SK-N-SH (cell line): Measurements from ENCODE around the gene CD93. TPM values are rescaled to one million over a fixed set of nuclear protein-coding genes. Genes with fewer than 3 reads are reported as not detected.

ENCODE experiments used
- CTCF ChIA-PET: fragments of 300-600, 350-600 bp; formaldehyde crosslinking; extraction: SDS; loops from one replicate; lab custom pipeline; 2021; lab: Yijun Ruan, JAX
- POLR2A ChIA-PET: fragments of 350-600 bp; sonication (Branson Sonifier 250); formaldehyde crosslinking; extraction: SDS; loops from one replicate; lab custom pipeline; 2020; ENCODE audit warnings: antibody characterized with exemption, inconsistent platforms; lab: Yijun Ruan, JAX
- DNase-seq: peaks from one replicate; pipeline ENCODE4 v3.0.0; 2012
- H2AFZ ChIP-seq: fragments of 200-600 bp; sonication (generic); 2 replicates; pipeline ENCODE4 v1.8.1; 2016; ENCODE audit warnings: antibody characterized with exemption, mild to moderate bottlenecking, low read depth
- H3F3A ChIP-seq: fragments of 200-600 bp; sonication (generic); replicated peaks from 2 replicates; pipeline ENCODE3; 2016; ENCODE audit warnings: antibody characterized with exemption, mild to moderate bottlenecking; ENCODE audit not compliant: insufficient read depth
- H3K27ac ChIP-seq, 2 experiments: fragments of 200-500 bp in 1 of 2; fragments of 200-600 bp in 1 of 2; sonication (Bioruptor generic) in 1 of 2; sonication (generic), shearing (Covaris generic) in 1 of 2; 2 replicates each; pipeline versions ENCODE4 v1.5.1 to v1.6.1; 2014 to 2016; ENCODE audit warnings: low read depth in 2 of 2, inconsistent platforms in 1 of 2, low read length in 1 of 2, mild to moderate bottlenecking in 1 of 2, mixed read lengths in 1 of 2
- H3K27me3 ChIP-seq: fragments of 200-600 bp; sonication (generic), shearing (Covaris generic); 2 replicates; pipeline ENCODE4 v1.6.1; 2016; ENCODE audit warnings: mixed run types; ENCODE audit not compliant: insufficient read depth
- H3K36me3 ChIP-seq, 2 experiments: fragments of 200-500 bp in 1 of 2; fragments of 200-600 bp in 1 of 2; sonication (Bioruptor generic) in 1 of 2; sonication (generic) in 1 of 2; replicated peaks in 1 of 2; 2 replicates each; pipeline versions ENCODE3 to v1.5.1; 2014 to 2016; ENCODE audit warnings: low read length in 1 of 2, mild to moderate bottlenecking in 1 of 2; ENCODE audit not compliant: insufficient read depth in 2 of 2, control insufficient read depth in 1 of 2
- H3K4me1 ChIP-seq, 2 experiments: fragments of 200-500 bp in 1 of 2; fragments of 200-600 bp in 1 of 2; sonication (Bioruptor generic) in 1 of 2; sonication (generic), shearing (Covaris generic) in 1 of 2; 2 replicates each; pipeline versions ENCODE4 v1.5.1 to v1.6.1; 2014 to 2016; ENCODE audit warnings: low read depth in 1 of 2, low read length in 1 of 2, mixed run types in 1 of 2; ENCODE audit not compliant: insufficient read depth in 2 of 2, control insufficient read depth in 1 of 2
- H3K4me2 ChIP-seq: fragments of 200-600 bp; sonication (generic), shearing (Covaris generic); 2 replicates; pipeline ENCODE4 v1.6.1; 2017; ENCODE audit warnings: mixed run types
- H3K4me3 ChIP-seq, 2 experiments: fragments of 200-500 bp in 1 of 2; fragments of 200-600 bp in 1 of 2; sonication (Bioruptor generic) in 1 of 2; sonication (generic), shearing (Covaris generic) in 1 of 2; 2 replicates each; pipeline versions ENCODE4 v1.5.1 to v1.8.1; 2014 to 2016; ENCODE audit warnings: low read depth in 2 of 2, inconsistent platforms in 1 of 2, low read length in 1 of 2, mild to moderate bottlenecking in 1 of 2, mixed read lengths in 1 of 2, moderate library complexity in 1 of 2
- H3K79me2 ChIP-seq: fragments of 200-600 bp; sonication (generic); 2 replicates; pipeline ENCODE4 v1.8.1; 2017; ENCODE audit warnings: mild to moderate bottlenecking; ENCODE audit not compliant: insufficient read depth
- H3K9ac ChIP-seq: fragments of 200-600 bp; sonication (generic); 2 replicates; pipeline ENCODE4 v1.6.1; 2017; ENCODE audit warnings: mixed run types
- H3K9me2 ChIP-seq: fragments of 200-600 bp; sonication (generic); 2 replicates; pipeline ENCODE4 v1.6.1; 2017; ENCODE audit warnings: mixed run types
- H3K9me3 ChIP-seq: fragments of 200-600 bp; sonication (generic); 2 replicates; pipeline ENCODE4 v1.6.1; 2017; ENCODE audit warnings: mixed run types, mild to moderate bottlenecking, moderate library complexity
- H4K20me1 ChIP-seq: fragments of 200-600 bp; sonication (generic); 2 replicates; pipeline ENCODE4 v1.6.1; 2017; ENCODE audit warnings: mild to moderate bottlenecking, mixed run types; ENCODE audit not compliant: insufficient read depth
- CHD2 ChIP-seq: fragments of 150-350 bp; IDR thresholded peaks from 2 replicates; pipeline ENCODE4 v1.6.1; 2018; ENCODE audit warnings: low read length; ENCODE audit not compliant: partially characterized antibody
- EZH2phosphoT487 ChIP-seq: fragments of 200-600 bp; sonication (generic); IDR thresholded peaks from 2 replicates; pipeline ENCODE4 v1.6.1; 2017; ENCODE audit warnings: low read depth, mixed run types, mild to moderate bottlenecking, antibody characterized with exemption, moderate library complexity, borderline replicate concordance
- FOXM1 ChIP-seq: IDR thresholded peaks from 2 replicates; pipeline ENCODE4 v1.4.0; 2012; ENCODE audit warnings: low read depth, mild to moderate bottlenecking
- GABPA ChIP-seq: IDR thresholded peaks from 2 replicates; pipeline ENCODE4 v1.4.0; 2012; ENCODE audit warnings: low read depth, mild to moderate bottlenecking
- MEF2A ChIP-seq: IDR thresholded peaks from 2 replicates; pipeline ENCODE4 v1.4.0; 2012; ENCODE audit warnings: low read depth, borderline replicate concordance
- NRF1 ChIP-seq: IDR thresholded peaks from 2 replicates; pipeline ENCODE4 v1.6.1; 2012; ENCODE audit warnings: low read depth, mild to moderate bottlenecking, low read length
- RCOR1 ChIP-seq: fragments of 150-350 bp; IDR thresholded peaks from 2 replicates; pipeline ENCODE4 v1.6.1; 2017; ENCODE audit warnings: antibody characterized with exemption, low read length
- REST ChIP-seq: IDR thresholded peaks from 2 replicates; pipeline ENCODE4 v1.6.1; 2012; ENCODE audit warnings: mild to moderate bottlenecking, low read depth, low read length, moderate library complexity
- RFX5 ChIP-seq: IDR thresholded peaks from 2 replicates; pipeline ENCODE4 v1.6.1; 2012; ENCODE audit warnings: mild to moderate bottlenecking, improper control_type of control experiment, low read length
- SMC3 ChIP-seq: IDR thresholded peaks from 2 replicates; pipeline ENCODE4 v1.6.1; 2012; ENCODE audit warnings: low read depth, low read length, improper control_type of control experiment
- TAF1 ChIP-seq: IDR thresholded peaks from 2 replicates; pipeline ENCODE4 v1.6.1; 2012; ENCODE audit warnings: low read depth, mild to moderate bottlenecking, low read length, moderate library complexity, borderline replicate concordance
- TEAD4 ChIP-seq: IDR thresholded peaks from 2 replicates; pipeline ENCODE4 v1.4.0; 2012; ENCODE audit warnings: mild to moderate bottlenecking, borderline replicate concordance; ENCODE audit not compliant: insufficient read depth
- ZBTB33 ChIP-seq: IDR thresholded peaks from 2 replicates; pipeline ENCODE4 v1.4.0; 2012; ENCODE audit warnings: low read depth, borderline replicate concordance
- polyA plus RNA-seq, 3 experiments: library from polyadenylated mRNA; depleted of rRNA; stranded (reverse); fragments of >200 nt; gene quantifications; 2 replicates each; pipeline ENCODE4 v1.2.3, GENCODE V29; 2012
- TF ChIP-seq, protein P1 (sequence below): IDR thresholded peaks from 2 replicates; pipeline ENCODE4 v1.4.0; 2012; ENCODE audit warnings: low read depth

Gene CD93
- polyA plus RNA-seq, 1 of the 3 experiments (the other 2 are of a cell fraction), result 0.03 TPM

GRCh38 chr20:23100720-23101107, 14.6 kb upstream of the CD93 start:
- H3K4me2 ChIP-seq, result no peak overlapping the region
- no peaks in the 10 kb centered on the region for H3K79me2 ChIP-seq
- peaks cover 48% of the 10 kb centered on the region; the same call in 1 of the 2 replicates for H3K27me3 ChIP-seq
- H4K20me1 ChIP-seq, result no peaks in the 10 kb centered on the region
- CTCF ChIA-PET, result no interaction called here
- no peak overlapping the region for H2AFZ ChIP-seq
- H3K36me3 ChIP-seq, result no peaks in the 10 kb centered on the region
- POLR2A ChIA-PET, result no interaction called here
- H3F3A ChIP-seq, result no peaks in the 10 kb centered on the region
- H3K9me3 ChIP-seq, result no peaks in the 10 kb centered on the region
- no peak overlapping the region for H3K4me3 ChIP-seq
- H3K27ac ChIP-seq, result no peak overlapping the region
- H3K9ac ChIP-seq, result no peak overlapping the region
- H3K9me2 ChIP-seq, result no peaks in the 10 kb centered on the region
- TF ChIP-seq FOXM1, result no peak
- no peak for TF ChIP-seq CHD2
- no peak for TF ChIP-seq NRF1
- no peak for TF ChIP-seq TEAD4
- TF ChIP-seq MEF2A, result no peak
- TF ChIP-seq, protein P1, sequence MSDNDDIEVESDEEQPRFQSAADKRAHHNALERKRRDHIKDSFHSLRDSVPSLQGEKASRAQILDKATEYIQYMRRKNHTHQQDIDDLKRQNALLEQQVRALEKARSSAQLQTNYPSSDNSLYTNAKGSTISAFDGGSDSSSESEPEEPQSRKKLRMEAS, result no peak
- TF ChIP-seq ZBTB33, result no peak
- no peak for TF ChIP-seq EZH2phosphoT487
- TF ChIP-seq RFX5, result no peak
- TF ChIP-seq SMC3, result no peak
- TF ChIP-seq RCOR1, result no peak
- no peak for TF ChIP-seq REST
- no peak for TF ChIP-seq GABPA
- no peak for TF ChIP-seq TAF1
- no peak for DNase-seq
- H3K4me1 ChIP-seq, result no peaks in the 10 kb centered on the region
